HG02885 (cell line): ENCODE data around the gene RNASEL.
"Not testable (repeated sequence)": the region's sequence is repeated elsewhere in the genome, so short reads cannot be mapped to it uniquely, and the experiment has no call there.

Experiments
- ATAC-seq: cut with Tn5 transposase; IDR thresholded peaks from one replicate; pipeline ENCODE4 v1.9.1; 2021; ENCODE audit warnings: mild to moderate bottlenecking; ENCODE audit not compliant: unreplicated experiment, poor library complexity

The RNASEL gene

GRCh38 chr1:182565537-182565936, 23.5 kb downstream of the RNASEL start:
- no peak for ATAC-seq

GRCh38 chr1:182564406-182565004, 24.6 kb downstream of the RNASEL start:
- no peak for ATAC-seq

- no peak for ATAC-seq
These were observed 26.0 kb downstream of the RNASEL start for GRCh38 chr1:182563095-182563494.

- ATAC-seq: no peak
These were observed 27.6 kb downstream of the RNASEL start for GRCh38 chr1:182561456-182561855.

GRCh38 chr1:182560392-182560984, 28.6 kb downstream of the RNASEL start:
- ATAC-seq: no peak

GRCh38 chr1:182556279-182556678, 32.8 kb downstream of the RNASEL start:
- ATAC-seq: no peak

- ATAC-seq: no peak
These were observed 33.6 kb downstream of the RNASEL start for GRCh38 chr1:182555493-182555892.

- no peak for ATAC-seq
These were observed 36.5 kb downstream of the RNASEL start for GRCh38 chr1:182552527-182552926.

GRCh38 chr1:182549811-182550210, 39.2 kb downstream of the RNASEL start:
- no peak for ATAC-seq

GRCh38 chr1:182549346-182549745, 39.7 kb downstream of the RNASEL start:
- no peak for ATAC-seq

- no peak for ATAC-seq
These were observed 55.2 kb downstream of the RNASEL start for GRCh38 chr1:182533896-182534295.

GRCh38 chr1:182528206-182528605, 60.9 kb downstream of the RNASEL start:
- ATAC-seq: not testable (repeated sequence)

- no peak for ATAC-seq
These were observed 61.4 kb downstream of the RNASEL start for GRCh38 chr1:182527680-182528079.

- ATAC-seq: no peak
These were observed 63.7 kb downstream of the RNASEL start for GRCh38 chr1:182525342-182525741.
